PC-3 (cell line): ENCODE data around the gene TBC1D16. TPM values are rescaled to one million over a fixed set of nuclear protein-coding genes. Genes with fewer than 3 reads are reported as not detected.

Source experiments
- ATAC-seq: fragments of 200-7000 bp; cut with Tn5 transposase; 2 replicates; pipeline ENCODE4 v1.9.1; 2020; ENCODE audit warnings: mild to moderate bottlenecking, moderate library complexity
- BruUV-seq: library from RNA; stranded (reverse); fragments of 400-500 nt; replicated peaks from 2 replicates; lab custom pipeline; 2021; lab: Mats Ljungman, UMichigan
- CTCF ChIA-PET: fragments of 300-600 bp; sonication (Branson Sonifier 250); formaldehyde crosslinking; loops from one replicate; lab custom pipeline; 2022; ENCODE audit warnings: antibody characterized with exemption; lab: Charles Lee
- POLR2A ChIA-PET: fragments of 300-600 bp; sonication (Branson Sonifier 250); formaldehyde crosslinking; loops from one replicate; lab custom pipeline; 2022; ENCODE audit warnings: antibody characterized with exemption; ENCODE audit not compliant: unreplicated experiment; lab: Charles Lee
- DNase-seq: peaks from one replicate; pipeline ENCODE4 v3.0.0-alpha.2; 2015
- H2AFZ ChIP-seq: fragments of 300-600 bp; sonication (generic); 2 replicates; pipeline ENCODE4 v1.6.0; 2016; ENCODE audit warnings: antibody characterized with exemption, low read length
- H3F3A ChIP-seq: fragments of 300-600 bp; sonication (generic); one replicate; pipeline ENCODE4 v1.6.0; 2017; ENCODE audit warnings: antibody characterized with exemption, low read length, control low read depth, mild to moderate bottlenecking; ENCODE audit not compliant: unreplicated experiment
- H3K27ac ChIP-seq: fragments of 300-600 bp; sonication (generic); 2 replicates; pipeline ENCODE4 v1.5.1; 2016; ENCODE audit warnings: mild to moderate bottlenecking, low read length
- H3K27me3 ChIP-seq: fragments of 300-600 bp; sonication (generic); 2 replicates; pipeline ENCODE4 v1.6.1; 2016; ENCODE audit warnings: low read length, mixed read lengths
- H3K36me3 ChIP-seq: fragments of 300-600 bp; sonication (generic); 2 replicates; pipeline ENCODE4 v1.6.1; 2016; ENCODE audit warnings: low read depth, mixed run types, low read length, mixed read lengths
- H3K4me1 ChIP-seq: fragments of 300-600 bp; sonication (generic); 2 replicates; pipeline ENCODE4 v1.5.1; 2016; ENCODE audit warnings: low read length; ENCODE audit not compliant: insufficient read depth
- H3K4me2 ChIP-seq: fragments of 300-600 bp; sonication (generic); 2 replicates; pipeline ENCODE4 v1.6.0; 2016; ENCODE audit warnings: low read length
- H3K4me3 ChIP-seq: fragments of 300-600 bp; sonication (generic); 2 replicates; pipeline ENCODE4 v1.5.1; 2016; ENCODE audit warnings: mild to moderate bottlenecking, low read length, mixed read lengths
- H3K79me2 ChIP-seq: fragments of 300-600 bp; sonication (generic); 2 replicates; pipeline ENCODE4 v1.6.1; 2017; ENCODE audit warnings: low read length, mixed read lengths
- H3K9ac ChIP-seq: fragments of 300-600 bp; sonication (generic); 2 replicates; pipeline ENCODE4 v1.6.0; 2016; ENCODE audit warnings: mild to moderate bottlenecking, low read length
- H3K9me2 ChIP-seq: fragments of 300-600 bp; sonication (generic); replicated peaks from 2 replicates; pipeline ENCODE4 v1.6.1; 2016; ENCODE audit warnings: mixed run types, low read length, mixed read lengths
- H3K9me3 ChIP-seq: fragments of 300-600 bp; sonication (generic); 2 replicates; pipeline ENCODE4 v1.6.1; 2016; ENCODE audit warnings: low read length, mixed read lengths
- H4K20me1 ChIP-seq: fragments of 300-600 bp; sonication (generic); 2 replicates; pipeline ENCODE4 v1.6.1; 2016; ENCODE audit warnings: low read length, mixed read lengths
- EZH2 ChIP-seq: fragments of 300-600 bp; sonication (generic); IDR thresholded peaks from one replicate; pipeline ENCODE4 v1.6.1; 2017; ENCODE audit warnings: antibody characterized with exemption, mild to moderate bottlenecking, low read length; ENCODE audit not compliant: unreplicated experiment
- EZH2phosphoT487 ChIP-seq: fragments of 300-600 bp; sonication (generic); IDR thresholded peaks from 2 replicates; pipeline ENCODE4 v1.6.1; 2018; ENCODE audit warnings: mild to moderate bottlenecking, antibody characterized with exemption, low read length, borderline replicate concordance
- intact Hi-C: fragments of 100-400 bp; cut with micrococcal nuclease; formaldehyde crosslinking; loops from 2 replicates; pipeline ENCODE4 v1.9.0; 2023
- total RNA-seq: library from RNA; depleted of rRNA; stranded (reverse); fragments of >200 nt; gene quantifications from 2 replicates; pipeline ENCODE4 v1.2.3, GENCODE V29; 2014
- TF ChIP-seq, protein P1 (sequence below): fragments of 300-600 bp; sonication (generic); conservative IDR thresholded peaks from 2 replicates; pipeline ENCODE4 v1.5.1; 2017; ENCODE audit warnings: antibody characterized with exemption, low read depth, mild to moderate bottlenecking, low read length

Gene TBC1D16
- total RNA-seq, 1 experiment from 2014 or later, result 23.7 TPM

DNA sequence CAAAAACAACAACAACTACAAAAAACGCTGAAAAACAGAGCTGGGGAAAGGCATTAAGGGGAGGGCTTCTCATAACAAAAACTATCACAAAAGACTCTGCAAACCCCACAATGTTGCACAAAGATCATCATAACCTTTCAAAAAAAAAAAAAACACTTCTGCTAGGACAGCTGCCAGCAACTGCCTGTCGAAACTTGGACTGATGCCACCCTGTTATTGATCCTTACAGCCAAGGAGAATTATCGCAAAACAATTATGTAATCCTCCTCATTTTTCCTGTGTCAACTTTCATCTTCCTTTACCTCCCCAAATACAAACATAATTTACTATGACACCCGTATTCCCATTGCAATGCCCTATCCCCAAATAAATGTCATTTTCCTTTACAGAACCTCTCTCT lies 10.0 kb upstream of the TBC1D16 start:
- ATAC-seq (no peak), DNase-seq (no peak)
- no peak overlapping the region for H3K4me2 ChIP-seq
- ChIA-PET CTCF (interaction anchor here (0.6 kb wide), 1 partner anchor 30 kb away, joined by 3 read pairs; no protein-coding TSS in a partner anchor), POLR2A (no interaction called here)
- H3K36me3 ChIP-seq, result no peaks in the 10 kb centered on the region
- intact Hi-C loops, result no loop called here
- no peaks in the 10 kb centered on the region for H3K9me2 ChIP-seq
- H3K9ac ChIP-seq, result no peak overlapping the region
- no peaks in the 10 kb centered on the region for H3K9me3 ChIP-seq
- no TSS peak for BruUV-seq
- no peak overlapping the region for H3K27ac ChIP-seq
- H4K20me1 ChIP-seq, result no peaks in the 10 kb centered on the region
- no peaks in the 10 kb centered on the region for H3F3A ChIP-seq
- TF ChIP-seq EZH2phosphoT487 (no peak), EZH2 (no peak)
- TF ChIP-seq, protein P1, sequence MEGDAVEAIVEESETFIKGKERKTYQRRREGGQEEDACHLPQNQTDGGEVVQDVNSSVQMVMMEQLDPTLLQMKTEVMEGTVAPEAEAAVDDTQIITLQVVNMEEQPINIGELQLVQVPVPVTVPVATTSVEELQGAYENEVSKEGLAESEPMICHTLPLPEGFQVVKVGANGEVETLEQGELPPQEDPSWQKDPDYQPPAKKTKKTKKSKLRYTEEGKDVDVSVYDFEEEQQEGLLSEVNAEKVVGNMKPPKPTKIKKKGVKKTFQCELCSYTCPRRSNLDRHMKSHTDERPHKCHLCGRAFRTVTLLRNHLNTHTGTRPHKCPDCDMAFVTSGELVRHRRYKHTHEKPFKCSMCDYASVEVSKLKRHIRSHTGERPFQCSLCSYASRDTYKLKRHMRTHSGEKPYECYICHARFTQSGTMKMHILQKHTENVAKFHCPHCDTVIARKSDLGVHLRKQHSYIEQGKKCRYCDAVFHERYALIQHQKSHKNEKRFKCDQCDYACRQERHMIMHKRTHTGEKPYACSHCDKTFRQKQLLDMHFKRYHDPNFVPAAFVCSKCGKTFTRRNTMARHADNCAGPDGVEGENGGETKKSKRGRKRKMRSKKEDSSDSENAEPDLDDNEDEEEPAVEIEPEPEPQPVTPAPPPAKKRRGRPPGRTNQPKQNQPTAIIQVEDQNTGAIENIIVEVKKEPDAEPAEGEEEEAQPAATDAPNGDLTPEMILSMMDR, result no peak
- no peak overlapping the region for H3K4me3 ChIP-seq
- H2AFZ ChIP-seq, result no peak overlapping the region
- no peaks in the 10 kb centered on the region for H3K79me2 ChIP-seq
- no peaks in the 10 kb centered on the region for H3K27me3 ChIP-seq
- no peaks in the 10 kb centered on the region for H3K4me1 ChIP-seq

DNA sequence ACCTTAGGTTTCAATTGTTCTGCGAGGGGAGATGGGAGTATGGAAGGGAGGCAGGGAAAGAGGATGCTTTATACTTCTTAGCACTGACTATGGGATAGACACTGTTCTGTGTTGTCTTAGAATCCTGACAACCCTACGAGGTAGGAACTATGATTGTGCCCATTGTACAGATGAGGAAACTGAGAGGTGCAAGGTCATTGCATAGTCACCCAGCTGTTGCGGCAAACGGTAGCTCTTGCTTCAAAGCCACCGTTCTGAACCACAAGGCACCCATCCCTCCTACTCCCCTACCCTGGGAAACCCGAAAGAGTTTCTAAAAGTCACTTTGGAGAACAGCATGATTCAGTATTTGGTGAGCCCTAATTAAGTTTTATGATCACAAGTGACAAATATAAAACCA lies 8.3 kb upstream of the TBC1D16 start:
- Histone ChIP-seq H3K4me1 (no peaks in the 10 kb centered on the region), H3K36me3 (no peaks in the 10 kb centered on the region), H3K4me3 (no peak overlapping the region), H3K79me2 (no peaks in the 10 kb centered on the region), H3K27ac (no peak overlapping the region), H3K9me2 (no peaks in the 10 kb centered on the region), H3K27me3 (no peaks in the 10 kb centered on the region), H3K9me3 (no peaks in the 10 kb centered on the region), H3K9ac (no peak overlapping the region), H3K4me2 (no peak overlapping the region), H2AFZ (no peak overlapping the region), H3F3A (no peaks in the 10 kb centered on the region), H4K20me1 (no peaks in the 10 kb centered on the region)
- TF ChIP-seq EZH2 (no peak), EZH2phosphoT487 (no peak)
- TF ChIP-seq, protein P1, result no peak
- no TSS peak for BruUV-seq
- POLR2A ChIA-PET, result interaction anchor here (0.5 to 0.6 kb wide), 3 partner anchors 48 to 935 kb away, joined by 3 to 7 read pairs (median 6); no protein-coding TSS in a partner anchor
- intact Hi-C loops, result no loop called here
- no peak for ATAC-seq
- DNase-seq, result no peak
- CTCF ChIA-PET, result no interaction called here

DNA sequence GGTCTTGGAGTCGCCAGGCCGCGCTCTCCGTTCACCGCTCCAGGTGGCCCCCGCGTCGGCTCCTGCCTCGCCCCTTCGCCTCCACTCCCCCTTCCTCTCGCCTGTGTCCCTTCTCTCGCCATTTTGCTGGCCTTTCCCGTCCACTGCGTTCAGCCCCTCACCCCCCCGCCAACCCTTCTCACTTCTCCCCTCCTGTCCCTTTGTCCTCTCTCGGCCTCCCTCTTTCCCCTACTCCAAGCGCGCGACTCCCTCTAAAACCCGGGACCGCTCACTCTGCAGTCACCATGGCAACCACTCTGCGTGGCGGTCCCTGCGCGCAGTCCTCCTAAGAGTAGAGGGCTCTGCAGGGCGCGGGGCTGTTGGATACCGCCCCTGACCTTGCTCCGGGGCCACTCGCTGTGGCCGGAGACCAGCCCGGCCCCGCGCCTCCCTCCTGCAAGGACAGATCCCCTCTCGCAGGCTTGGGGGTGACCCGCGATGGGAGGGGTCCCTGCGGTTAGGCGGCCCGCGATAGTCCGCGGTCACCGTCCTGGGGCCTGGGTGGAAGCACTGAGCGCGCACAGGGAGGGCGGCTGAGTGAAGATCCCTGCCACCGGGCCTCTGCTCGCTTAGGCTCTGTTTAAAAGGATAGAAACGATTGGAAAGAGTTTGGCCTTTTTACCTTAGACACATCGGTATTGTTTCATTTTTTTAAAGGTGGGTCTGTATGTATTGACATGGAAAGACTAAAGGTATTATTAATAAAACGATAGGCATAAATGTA lies 1.2 kb upstream of the TBC1D16 start:
- ChIA-PET POLR2A (no interaction called here), CTCF (no interaction called here)
- H3K4me1 ChIP-seq, result peaks cover 12% of the 10 kb centered on the region; the same call in 1 of the 2 replicates
- no peaks in the 10 kb centered on the region for H3K9me2 ChIP-seq
- TF ChIP-seq EZH2, result no peak
- TF ChIP-seq, protein P1, result no peak
- TF ChIP-seq EZH2phosphoT487, result no peak
- ATAC-seq (peak; percentile 35), DNase-seq (peak; percentile 30)
- H3K9ac ChIP-seq, result peak overlapping the region; percentile 89
- no peaks in the 10 kb centered on the region for H3K9me3 ChIP-seq
- no peaks in the 10 kb centered on the region for H3K27me3 ChIP-seq
- no peaks in the 10 kb centered on the region for H3F3A ChIP-seq
- H3K36me3 ChIP-seq, result no peaks in the 10 kb centered on the region
- peaks cover 34% of the 10 kb centered on the region for H3K79me2 ChIP-seq
- peak overlapping the region; percentile 100 for H3K4me2 ChIP-seq
- TSS peak; percentile 42 for BruUV-seq
- H3K4me3 ChIP-seq, result peak overlapping the region; percentile 94
- H4K20me1 ChIP-seq, result peaks cover 5% of the 10 kb centered on the region; the same call in 1 of the 2 replicates
- peak overlapping the region; percentile 4; the same call in 1 of the 2 replicates for H3K27ac ChIP-seq
- peak overlapping the region; percentile 99 for H2AFZ ChIP-seq
- intact Hi-C loops, result no loop called here
